AG09309 (cell line): ENCODE measurements around the gene PSORS1C2.

ENCODE experiments used
- DNase-seq: peaks from one replicate; pipeline ENCODE4 v3.0.0-alpha.2; 2010; ENCODE audit warnings: low read depth
- H3K4me3 ChIP-seq: 2 replicates; pipeline ENCODE4 v1.5.1; 2011; ENCODE audit warnings: mild to moderate bottlenecking, low read depth, low read length, moderate library complexity; ENCODE audit not compliant: control insufficient read depth
- TF ChIP-seq, protein P1 (sequence below): IDR thresholded peaks from 2 replicates; pipeline ENCODE4 v1.5.1; 2011; ENCODE audit warnings: mild to moderate bottlenecking, low read depth, low read length, inconsistent platforms; ENCODE audit not compliant: insufficient read depth, control insufficient read depth; ENCODE audit errors: missing control alignments

Gene PSORS1C2

DNA sequence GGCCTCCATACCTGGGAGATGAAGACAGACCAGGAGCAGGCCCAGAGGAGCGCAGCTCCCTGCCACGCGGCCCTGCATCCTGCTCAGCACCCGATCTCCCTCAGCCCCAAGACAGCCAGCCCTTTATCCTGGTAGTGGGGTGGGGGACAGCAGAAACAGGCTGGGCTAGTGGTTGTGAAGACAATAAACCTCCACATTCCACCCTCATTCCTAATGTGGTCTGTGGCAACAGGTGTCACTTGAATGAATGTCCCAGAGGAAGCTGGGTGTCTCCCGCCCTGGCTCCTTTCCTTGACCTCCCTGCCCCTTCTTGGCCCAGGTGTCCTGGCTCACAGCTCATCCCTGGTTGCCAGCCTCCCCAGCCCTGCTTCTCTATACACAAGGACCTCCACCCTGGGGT is 26.4 kb downstream of the PSORS1C2 start, which contains the start of gene C6orf15:
TSS of gene C6orf15 (minus strand) at position 98 of the 400 bp plus-strand sequence. CDS start at position 78, 20 bp downstream.
- DNase-seq, result no peak
- TF ChIP-seq, protein P1, sequence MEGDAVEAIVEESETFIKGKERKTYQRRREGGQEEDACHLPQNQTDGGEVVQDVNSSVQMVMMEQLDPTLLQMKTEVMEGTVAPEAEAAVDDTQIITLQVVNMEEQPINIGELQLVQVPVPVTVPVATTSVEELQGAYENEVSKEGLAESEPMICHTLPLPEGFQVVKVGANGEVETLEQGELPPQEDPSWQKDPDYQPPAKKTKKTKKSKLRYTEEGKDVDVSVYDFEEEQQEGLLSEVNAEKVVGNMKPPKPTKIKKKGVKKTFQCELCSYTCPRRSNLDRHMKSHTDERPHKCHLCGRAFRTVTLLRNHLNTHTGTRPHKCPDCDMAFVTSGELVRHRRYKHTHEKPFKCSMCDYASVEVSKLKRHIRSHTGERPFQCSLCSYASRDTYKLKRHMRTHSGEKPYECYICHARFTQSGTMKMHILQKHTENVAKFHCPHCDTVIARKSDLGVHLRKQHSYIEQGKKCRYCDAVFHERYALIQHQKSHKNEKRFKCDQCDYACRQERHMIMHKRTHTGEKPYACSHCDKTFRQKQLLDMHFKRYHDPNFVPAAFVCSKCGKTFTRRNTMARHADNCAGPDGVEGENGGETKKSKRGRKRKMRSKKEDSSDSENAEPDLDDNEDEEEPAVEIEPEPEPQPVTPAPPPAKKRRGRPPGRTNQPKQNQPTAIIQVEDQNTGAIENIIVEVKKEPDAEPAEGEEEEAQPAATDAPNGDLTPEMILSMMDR, result no peak
- no peak within 1 kb of the TSS for H3K4me3 ChIP-seq

- DNase-seq, result no peak
- TF ChIP-seq, protein P1, result no peak
- no peak overlapping the region for H3K4me3 ChIP-seq
Measured at GRCh38 chr6:31111712-31112111, 27.2 kb downstream of the PSORS1C2 start.

DNA sequence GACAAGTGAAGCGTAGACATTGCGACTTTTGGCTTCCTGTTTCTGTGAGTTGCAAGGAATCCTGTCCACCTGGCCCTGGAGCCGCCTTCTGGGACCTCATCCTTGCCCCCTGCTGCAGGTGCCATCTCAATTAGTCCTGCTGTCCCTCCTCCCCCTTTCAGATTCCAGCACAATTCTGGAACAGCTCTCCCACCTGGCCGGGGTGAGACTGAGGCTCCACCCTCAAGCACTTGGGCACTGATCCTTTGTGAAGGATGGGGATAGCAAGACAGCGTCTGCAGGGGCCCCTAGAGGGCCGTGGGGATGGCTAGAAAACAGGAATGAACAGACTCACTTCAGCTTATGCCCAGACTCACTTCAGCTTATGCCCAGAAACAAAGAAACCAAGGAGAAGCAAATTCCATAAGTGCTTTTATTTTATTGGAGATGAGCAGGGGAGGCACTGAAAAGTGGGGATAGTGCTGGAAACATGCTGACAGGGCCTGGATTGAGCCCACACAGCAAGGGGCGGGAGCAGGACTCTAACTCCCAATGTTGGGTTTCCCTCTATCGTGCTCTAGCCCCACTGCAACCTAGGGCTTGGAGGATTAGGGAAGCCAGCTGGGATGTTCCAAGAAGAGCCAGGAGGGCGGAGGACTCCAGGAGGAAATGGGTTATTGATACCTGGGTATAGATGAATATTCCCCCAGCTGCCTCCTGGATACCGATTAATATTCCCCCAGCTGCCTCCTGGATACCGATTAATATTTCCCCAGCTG is 27.9 kb downstream of the PSORS1C2 start:
- TF ChIP-seq, protein P1, result no peak
- DNase-seq, result no peak
- H3K4me3 ChIP-seq, result no peak overlapping the region

DNA sequence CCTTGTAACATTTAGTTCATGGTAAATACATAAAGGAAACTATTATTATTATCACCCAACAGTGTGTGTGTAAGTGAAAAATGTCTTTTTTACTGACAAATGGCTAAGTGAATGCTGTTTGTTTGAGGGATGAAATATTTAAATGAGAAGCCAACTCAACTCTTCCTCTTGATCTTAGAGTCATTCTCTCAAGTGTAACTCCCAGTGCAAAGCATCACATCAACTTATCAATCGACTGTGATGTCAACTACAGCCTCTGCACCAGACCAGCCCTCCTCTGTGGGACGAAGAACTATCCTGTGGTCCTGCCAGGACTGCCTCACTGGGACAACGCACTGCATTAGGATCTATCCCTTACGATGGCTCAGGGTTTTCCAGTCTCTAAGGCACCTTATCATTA is 31.8 kb downstream of the PSORS1C2 start:
- DNase-seq, result no peak
- TF ChIP-seq, protein P1, result no peak
- H3K4me3 ChIP-seq, result no peak overlapping the region

- no peak for DNase-seq
- H3K4me3 ChIP-seq, result no peak overlapping the region
- TF ChIP-seq, protein P1, result no peak
Measured at GRCh38 chr6:31103136-31103535, 35.7 kb downstream of the PSORS1C2 start.

- no peak overlapping the region for H3K4me3 ChIP-seq
- TF ChIP-seq, protein P1, result no peak
- no peak for DNase-seq
Measured at GRCh38 chr6:31098449-31098938, 40.4 kb downstream of the PSORS1C2 start.
